WERI-Rb-1 (cell line): ENCODE measurements around the gene FOSL2.

ENCODE experiments used
- DNase-seq: peaks from one replicate; pipeline ENCODE4 v3.0.0-alpha.2; 2020
- H3K27ac ChIP-seq: fragments of 250-450 bp; sonication (Bioruptor Pico); 2 replicates; pipeline ENCODE4 v1.5.1; 2020; ENCODE audit warnings: mild to moderate bottlenecking, moderate library complexity
- H3K27me3 ChIP-seq: fragments of 250-450 bp; sonication (Bioruptor Pico); 2 replicates; pipeline ENCODE4 v1.5.1; 2021; ENCODE audit warnings: mild to moderate bottlenecking, low read depth, moderate library complexity; ENCODE audit not compliant: insufficient read depth, severe bottlenecking
- H3K36me3 ChIP-seq: fragments of 250-450 bp; sonication (Bioruptor Pico); 2 replicates; pipeline ENCODE4 v1.5.1; 2020; ENCODE audit warnings: mild to moderate bottlenecking, moderate library complexity
- H3K4me3 ChIP-seq: 2 replicates; pipeline ENCODE4 v1.5.1; 2011; ENCODE audit warnings: low read depth, mild to moderate bottlenecking, control low read depth, low read length
- H3K9me3 ChIP-seq: fragments of 250-450 bp; sonication (Bioruptor Pico); 2 replicates; pipeline ENCODE4 v1.5.1; 2021; ENCODE audit warnings: mild to moderate bottlenecking, moderate library complexity; ENCODE audit not compliant: severe bottlenecking
- TF ChIP-seq, protein P1 (sequence below): IDR thresholded peaks from 2 replicates; pipeline ENCODE4 v1.5.1; 2011; ENCODE audit warnings: low read depth, mild to moderate bottlenecking, control low read depth, inconsistent platforms, low read length

Gene FOSL2

DNA sequence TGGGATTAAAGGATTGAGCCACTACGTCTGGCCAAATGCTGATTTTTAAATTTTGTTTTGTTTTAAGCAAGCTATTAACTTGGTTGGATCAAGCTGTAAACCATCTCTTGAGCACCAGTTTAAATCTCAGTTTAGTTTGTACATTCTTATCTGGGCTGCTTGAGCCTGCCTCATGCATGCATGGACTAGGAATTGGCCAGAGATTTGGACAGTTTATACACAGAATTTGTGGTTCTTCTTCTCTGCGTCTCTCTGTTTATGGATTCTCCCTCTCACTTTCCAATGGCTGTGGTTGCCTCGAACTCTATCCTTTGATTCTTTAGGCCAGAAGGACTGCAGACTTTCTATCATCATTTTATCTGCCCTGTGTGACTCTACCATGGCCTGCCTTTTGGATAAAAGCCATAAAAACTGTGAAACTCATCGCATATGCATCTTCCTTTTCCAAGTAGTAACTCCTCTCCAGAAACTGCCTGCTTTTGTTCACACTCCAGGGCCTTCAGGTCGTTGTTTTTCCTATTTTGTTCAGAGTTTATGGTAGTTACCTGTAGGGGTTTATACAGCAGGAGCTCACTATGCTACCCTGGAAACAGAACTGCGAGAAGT lies 70.7 kb downstream of the FOSL2 start:
- TF ChIP-seq, protein P1, sequence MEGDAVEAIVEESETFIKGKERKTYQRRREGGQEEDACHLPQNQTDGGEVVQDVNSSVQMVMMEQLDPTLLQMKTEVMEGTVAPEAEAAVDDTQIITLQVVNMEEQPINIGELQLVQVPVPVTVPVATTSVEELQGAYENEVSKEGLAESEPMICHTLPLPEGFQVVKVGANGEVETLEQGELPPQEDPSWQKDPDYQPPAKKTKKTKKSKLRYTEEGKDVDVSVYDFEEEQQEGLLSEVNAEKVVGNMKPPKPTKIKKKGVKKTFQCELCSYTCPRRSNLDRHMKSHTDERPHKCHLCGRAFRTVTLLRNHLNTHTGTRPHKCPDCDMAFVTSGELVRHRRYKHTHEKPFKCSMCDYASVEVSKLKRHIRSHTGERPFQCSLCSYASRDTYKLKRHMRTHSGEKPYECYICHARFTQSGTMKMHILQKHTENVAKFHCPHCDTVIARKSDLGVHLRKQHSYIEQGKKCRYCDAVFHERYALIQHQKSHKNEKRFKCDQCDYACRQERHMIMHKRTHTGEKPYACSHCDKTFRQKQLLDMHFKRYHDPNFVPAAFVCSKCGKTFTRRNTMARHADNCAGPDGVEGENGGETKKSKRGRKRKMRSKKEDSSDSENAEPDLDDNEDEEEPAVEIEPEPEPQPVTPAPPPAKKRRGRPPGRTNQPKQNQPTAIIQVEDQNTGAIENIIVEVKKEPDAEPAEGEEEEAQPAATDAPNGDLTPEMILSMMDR, result no peak
- Histone ChIP-seq H3K9me3 (peaks cover 2% of the 10 kb centered on the region), H3K27ac (no peak overlapping the region), H3K4me3 (no peak overlapping the region), H3K36me3 (no peaks in the 10 kb centered on the region), H3K27me3 (no peaks in the 10 kb centered on the region)
- no peak for DNase-seq

DNA sequence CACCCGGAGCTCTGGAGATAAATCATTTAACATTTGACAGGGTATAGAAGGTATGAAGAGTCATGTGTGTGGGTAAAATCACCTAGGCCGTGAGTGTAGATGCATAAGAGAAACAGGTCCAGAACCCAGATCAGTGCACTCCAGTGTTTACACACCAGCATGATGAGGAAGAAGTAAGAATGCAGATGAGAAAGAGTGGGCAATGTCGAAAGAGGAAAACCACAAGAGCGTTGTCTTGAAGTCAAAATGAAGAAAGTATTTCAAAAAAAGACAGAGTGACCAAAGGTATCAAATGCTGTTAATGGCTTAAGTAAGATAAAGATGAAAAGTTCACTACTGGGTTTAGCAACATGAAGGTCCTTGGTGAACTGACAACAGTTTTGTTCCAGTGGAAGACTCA lies 71.2 kb downstream of the FOSL2 start:
- DNase-seq, result no peak

DNA sequence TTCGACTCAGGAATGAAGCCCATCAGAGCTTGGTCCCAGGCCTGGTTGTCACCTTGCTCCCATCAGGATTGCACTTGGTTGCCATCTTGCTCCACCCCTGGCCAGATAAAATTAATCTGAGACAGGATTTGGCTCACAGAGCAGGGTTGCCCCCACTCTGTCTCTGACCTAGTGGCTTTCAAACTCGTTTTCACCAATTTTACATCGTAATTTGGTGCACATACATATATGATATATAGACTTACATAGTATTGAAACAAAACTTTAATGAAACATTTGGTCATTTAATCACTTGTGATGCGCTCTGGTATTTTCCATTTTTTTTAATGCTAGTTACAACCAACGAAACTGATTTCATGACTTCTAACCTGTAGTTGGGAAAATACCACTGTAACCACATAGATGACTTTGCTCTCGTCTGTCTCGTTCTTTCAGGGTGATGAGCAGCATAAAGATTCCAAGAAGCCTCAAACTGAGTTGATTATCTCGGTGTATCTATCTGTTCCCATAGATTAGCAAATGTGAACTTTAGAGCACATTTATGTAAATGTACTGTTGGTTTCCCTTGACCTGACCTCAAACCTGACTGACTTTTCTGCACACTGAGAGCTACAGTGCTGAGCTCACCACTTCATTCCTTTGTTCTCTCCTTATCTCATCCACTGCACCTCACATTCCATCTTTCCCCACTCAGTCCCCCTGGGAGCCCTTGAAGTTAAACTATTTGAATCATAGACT lies 72.7 kb downstream of the FOSL2 start:
- H3K36me3 ChIP-seq, result no peaks in the 10 kb centered on the region
- no peaks in the 10 kb centered on the region for H3K27me3 ChIP-seq
- TF ChIP-seq, protein P1, result no peak
- H3K27ac ChIP-seq, result no peak overlapping the region
- H3K9me3 ChIP-seq, result peaks cover 2% of the 10 kb centered on the region
- H3K4me3 ChIP-seq, result no peak overlapping the region
- DNase-seq, result no peak

More for the DNA sequence above, 71.2 kb downstream of the FOSL2 start:
- TF ChIP-seq, protein P1, result no peak
- Histone ChIP-seq H3K9me3 (peaks cover 2% of the 10 kb centered on the region), H3K27ac (no peak overlapping the region), H3K27me3 (no peaks in the 10 kb centered on the region), H3K4me3 (no peak overlapping the region), H3K36me3 (no peaks in the 10 kb centered on the region)
